A172 (cell line): ENCODE data around the gene C3orf20. TPM values are rescaled to one million over a fixed set of nuclear protein-coding genes. Genes with fewer than 3 reads are reported as not detected.
"Not testable (repeated sequence)": the region's sequence is repeated elsewhere in the genome, so short reads cannot be mapped to it uniquely, and the experiment has no call there.

Experiments used
- DNase-seq: peaks from one replicate; pipeline ENCODE4 v3.0.0-alpha.2; 2015; ENCODE audit warnings: low spot score
- total RNA-seq: library from RNA; depleted of rRNA; stranded (reverse); fragments of >200 nt; shearing (Covaris generic); gene quantifications from 2 replicates; pipeline ENCODE4 v1.2.3, GENCODE V29; 2014

The C3orf20 gene
- total RNA-seq, 1 experiment from 2014 or later, result not detected

DNA sequence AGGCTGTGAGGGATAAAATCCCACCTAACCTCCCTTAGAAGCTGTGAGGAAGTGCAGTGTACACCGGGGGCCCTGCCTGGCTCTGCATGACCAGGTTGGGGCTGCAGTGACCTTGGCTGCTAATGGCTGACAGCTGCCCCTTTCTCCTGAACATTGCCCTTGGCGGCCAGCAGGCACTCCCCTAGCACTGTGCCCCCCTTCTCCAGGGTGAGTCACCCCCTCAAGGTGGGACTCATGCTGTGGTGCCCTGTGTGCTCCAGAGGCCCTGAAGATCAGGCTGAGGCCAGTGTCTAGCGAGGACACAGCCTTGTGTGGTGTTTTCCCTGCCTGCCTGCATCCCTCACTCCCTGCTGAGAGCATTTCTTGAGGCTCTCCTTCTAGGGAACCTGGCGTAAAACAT, 122.8 kb downstream of the C3orf20 start:
- DNase-seq, result no peak

DNA sequence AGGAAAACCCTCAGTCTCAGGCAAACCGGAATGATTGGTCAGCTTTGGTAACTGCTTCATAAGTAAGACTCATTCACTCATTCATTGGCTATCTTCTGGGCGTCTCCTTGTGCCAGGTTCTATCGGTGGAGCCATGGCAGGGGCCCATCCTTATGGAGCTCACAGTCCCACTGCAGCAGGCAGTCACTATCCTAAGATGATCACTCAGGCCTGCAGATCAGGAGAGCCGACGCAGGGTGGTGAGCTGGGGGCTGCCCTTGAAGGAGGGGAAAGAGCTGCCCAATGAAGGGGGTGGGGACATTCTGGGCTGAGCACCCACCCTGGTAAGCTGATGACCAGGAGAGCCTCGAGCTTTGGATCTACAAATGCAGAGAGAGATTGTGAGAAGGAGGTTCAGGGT, 123.3 kb downstream of the C3orf20 start:
- no peak for DNase-seq

DNA sequence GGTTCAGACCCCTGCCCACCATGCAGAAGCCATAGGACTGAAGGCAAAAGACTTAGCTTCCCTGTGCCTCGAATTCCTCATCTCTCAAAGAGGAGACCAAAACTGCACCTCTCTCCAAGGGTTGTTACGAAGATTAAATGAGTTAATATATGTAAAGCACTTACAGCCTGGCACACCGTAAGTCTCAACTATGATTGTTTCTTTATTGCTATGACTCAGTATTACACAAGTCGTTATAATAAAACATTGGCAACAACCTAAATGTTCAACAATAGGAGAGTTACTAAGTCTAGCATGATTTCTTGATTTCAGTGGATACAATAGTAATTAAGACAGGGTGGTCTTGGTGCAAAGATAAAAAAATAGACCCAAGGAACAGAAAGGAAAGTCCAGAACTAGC, 124.2 kb downstream of the C3orf20 start:
- DNase-seq, result no peak

- DNase-seq, result no peak
Measured at GRCh38 chr3:14801031-14801430, 126.1 kb downstream of the C3orf20 start.

GRCh38 chr3:14801668-14802380, 126.9 kb downstream of the C3orf20 start:
- no peak for DNase-seq

GRCh38 chr3:14802381-14802731, 127.4 kb downstream of the C3orf20 start:
- no peak for DNase-seq

DNA sequence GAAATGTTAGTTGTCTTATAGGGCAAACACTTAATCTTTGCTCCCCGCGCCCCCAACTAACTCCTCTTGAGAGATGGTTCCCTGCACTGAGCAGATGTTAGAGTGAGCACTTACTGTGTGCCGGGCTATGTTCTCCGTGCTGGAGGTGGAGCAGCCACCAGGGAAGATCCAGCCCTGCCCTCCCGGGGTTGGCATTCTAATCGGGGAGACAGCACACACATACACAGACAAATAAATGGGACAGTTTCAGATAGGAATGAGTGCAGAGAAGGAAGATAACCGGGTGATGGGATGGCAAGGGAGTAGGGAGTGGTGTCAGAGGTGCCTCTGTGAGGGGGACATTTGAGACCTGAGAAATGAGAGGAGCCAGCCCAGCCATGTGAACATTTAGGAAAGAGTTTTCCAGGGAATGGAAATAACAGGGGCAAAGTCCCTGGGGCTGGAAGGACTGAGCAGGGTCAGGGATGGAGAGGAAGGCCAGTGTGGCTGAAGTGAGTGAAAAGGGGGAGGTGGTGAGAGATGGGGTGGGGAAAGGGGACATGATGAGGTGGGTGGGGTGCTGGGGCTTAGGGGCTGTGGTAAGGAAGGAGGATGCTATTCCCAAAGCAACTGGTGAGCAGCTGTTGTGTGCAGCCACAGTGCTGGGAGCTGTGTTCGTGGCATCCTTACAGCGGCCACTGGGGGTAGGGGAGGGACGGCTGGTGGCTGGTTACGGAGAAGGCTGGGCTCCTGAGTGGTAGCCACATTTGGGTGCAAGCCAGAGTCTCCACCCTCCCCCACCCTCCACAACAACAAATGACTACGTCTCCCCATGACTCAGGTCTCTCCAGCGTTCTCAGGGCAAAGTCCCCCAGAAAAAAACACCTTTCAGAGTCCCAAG, 128.4 kb downstream of the C3orf20 start:
- DNase-seq, result peak; percentile 49

DNA sequence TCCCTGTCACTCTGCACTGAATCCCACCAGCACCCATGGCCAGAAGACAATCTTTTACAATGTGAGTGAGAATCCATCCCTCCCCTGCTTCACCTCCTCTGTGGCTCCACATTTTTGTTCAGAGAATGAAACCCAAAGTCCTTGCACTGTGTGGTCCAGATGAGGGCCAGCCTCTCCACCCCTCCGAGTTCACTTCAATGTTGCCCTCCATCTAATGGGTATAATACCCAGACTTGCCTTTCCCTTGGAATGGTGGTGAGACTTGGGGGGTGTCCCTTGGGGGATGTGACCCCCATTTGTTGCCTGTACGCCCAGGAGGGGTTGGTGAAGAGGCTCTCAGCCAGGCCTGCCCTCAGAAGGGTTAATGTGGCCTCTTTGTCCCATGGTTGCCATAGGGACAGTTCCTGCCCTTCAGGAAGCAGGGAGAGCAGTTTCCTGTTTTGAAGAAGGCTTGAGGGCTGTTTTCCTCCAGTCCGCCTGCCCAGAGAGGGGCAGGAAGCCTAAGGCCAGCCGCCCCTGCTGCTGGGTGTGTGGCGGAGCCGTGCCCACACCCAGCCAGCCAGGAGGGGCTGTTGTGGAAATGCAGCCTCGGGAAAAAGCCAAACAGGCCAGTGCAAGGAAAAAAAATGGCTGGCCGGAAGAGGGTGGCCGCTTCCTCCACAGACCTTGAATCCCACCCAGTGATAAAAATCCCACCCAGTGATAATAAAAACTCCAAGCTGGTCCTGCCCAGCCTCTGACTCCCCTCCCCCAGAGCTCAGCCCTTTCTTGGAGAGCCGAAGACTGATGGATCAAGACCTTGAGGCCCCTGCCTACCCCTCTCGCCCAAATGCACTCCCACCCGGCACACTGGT, 129.3 kb downstream of the C3orf20 start:
- no peak for DNase-seq

GRCh38 chr3:14804835-14805780, 130.2 kb downstream of the C3orf20 start:
- peak; percentile 53 for DNase-seq

- DNase-seq, result no peak
Measured at GRCh38 chr3:14805961-14806537, 131.1 kb downstream of the C3orf20 start.

DNA sequence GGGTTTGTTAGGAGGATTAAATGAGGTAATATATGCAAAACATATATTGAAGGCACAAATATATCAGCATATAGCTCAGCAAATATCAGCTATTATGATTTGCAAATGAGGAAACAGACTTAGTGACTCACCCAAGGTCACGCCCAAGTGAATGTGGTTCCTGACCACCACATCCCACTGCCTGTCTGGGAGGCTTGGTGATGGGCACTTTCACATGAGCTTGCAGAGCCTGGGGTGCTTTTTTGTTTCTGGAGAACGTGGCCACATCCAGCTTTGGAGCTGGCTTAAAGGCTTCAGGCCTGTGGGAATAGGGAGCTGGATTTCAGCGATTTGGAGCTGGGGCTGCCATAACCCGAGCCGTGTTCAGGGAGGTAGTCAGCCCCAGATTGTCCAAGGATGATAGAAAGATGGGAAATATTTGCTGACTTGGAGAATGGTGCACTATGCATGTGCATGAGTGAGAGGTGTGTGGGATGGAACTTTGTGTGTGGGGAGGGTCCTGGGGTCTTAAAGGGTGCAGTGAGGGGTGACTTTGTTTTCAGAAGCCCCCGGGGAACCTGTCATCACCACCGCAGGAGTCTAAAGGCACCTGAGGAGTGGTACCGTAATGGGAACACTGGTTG, 131.8 kb downstream of the C3orf20 start:
- peak; percentile 65 for DNase-seq

DNA sequence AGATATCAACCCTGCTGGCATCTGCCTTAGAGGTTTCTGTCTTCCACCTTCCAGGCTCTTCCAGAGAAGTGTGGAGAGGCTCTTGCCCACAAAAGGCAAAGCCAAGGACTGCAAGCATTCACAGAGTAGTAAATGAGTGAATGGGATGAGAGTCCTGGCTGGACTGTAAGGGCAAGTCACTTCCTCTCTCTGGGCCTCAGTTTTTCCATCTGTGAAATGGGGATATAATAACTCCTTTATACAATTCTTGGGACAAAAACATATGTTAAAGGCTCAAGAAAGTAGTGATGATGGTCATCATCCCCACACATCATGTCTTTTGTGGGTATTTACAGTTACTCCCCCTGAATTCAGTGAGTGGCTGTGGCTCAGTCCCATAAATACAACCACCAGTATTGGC, 133.1 kb downstream of the C3orf20 start:
- no peak for DNase-seq

DNA sequence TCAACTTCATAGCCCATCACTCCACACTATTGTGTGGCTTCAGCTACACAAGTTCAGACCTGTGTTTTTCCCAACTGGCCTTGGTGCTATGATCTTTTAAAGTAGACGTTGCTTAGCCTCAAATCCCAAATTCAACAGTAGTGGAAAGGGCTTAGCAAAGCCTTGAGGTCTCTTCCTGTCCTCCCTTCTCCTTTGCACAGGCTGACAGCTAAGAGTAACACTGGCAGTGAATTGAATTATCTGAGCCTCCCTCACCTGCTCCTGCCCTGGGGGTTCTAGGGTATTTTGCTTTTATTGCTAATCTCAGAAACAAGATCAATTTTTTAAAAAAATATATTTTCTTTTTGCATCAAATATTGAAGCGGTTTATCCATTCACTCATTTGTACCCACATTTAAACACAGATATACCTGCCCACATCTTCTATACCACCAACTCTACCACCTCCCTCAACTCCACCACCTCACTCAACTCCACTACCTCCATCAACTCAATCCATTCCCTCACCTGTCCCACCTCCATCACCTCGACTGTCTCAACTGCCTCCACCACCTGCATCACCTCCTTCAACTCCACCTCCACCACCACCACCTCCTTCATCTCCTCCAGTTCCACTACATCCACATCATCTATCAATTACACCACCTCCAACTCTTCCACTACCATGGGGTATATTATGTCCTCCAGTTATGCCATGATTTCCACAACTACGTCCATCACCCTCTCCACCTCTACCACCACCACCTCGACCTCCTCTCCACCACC, 133.7 kb downstream of the C3orf20 start:
- no peak for DNase-seq

DNA sequence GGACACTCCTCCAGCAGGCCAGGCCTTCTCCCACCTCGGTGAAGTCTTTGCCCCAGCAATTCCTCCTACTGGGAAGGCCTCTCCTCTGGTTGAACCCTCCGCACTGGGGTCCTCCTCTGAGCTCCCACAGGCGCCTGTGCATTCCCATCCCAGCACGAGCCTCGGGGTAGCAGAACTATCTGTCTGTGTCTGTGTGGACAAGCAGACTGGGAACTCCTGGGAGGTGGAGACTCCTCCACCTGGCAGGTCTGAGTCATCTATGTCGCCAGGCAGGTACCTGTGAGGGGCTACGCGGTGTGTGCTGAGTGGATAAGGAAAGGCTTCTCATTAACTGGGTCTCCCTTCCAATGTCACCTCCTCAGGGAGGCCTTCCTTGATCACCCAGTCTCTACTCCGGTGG, 134.7 kb downstream of the C3orf20 start:
- DNase-seq, result not testable (repeated sequence)

GRCh38 chr3:14810070-14810791, 135.3 kb downstream of the C3orf20 start:
- no peak for DNase-seq

DNA sequence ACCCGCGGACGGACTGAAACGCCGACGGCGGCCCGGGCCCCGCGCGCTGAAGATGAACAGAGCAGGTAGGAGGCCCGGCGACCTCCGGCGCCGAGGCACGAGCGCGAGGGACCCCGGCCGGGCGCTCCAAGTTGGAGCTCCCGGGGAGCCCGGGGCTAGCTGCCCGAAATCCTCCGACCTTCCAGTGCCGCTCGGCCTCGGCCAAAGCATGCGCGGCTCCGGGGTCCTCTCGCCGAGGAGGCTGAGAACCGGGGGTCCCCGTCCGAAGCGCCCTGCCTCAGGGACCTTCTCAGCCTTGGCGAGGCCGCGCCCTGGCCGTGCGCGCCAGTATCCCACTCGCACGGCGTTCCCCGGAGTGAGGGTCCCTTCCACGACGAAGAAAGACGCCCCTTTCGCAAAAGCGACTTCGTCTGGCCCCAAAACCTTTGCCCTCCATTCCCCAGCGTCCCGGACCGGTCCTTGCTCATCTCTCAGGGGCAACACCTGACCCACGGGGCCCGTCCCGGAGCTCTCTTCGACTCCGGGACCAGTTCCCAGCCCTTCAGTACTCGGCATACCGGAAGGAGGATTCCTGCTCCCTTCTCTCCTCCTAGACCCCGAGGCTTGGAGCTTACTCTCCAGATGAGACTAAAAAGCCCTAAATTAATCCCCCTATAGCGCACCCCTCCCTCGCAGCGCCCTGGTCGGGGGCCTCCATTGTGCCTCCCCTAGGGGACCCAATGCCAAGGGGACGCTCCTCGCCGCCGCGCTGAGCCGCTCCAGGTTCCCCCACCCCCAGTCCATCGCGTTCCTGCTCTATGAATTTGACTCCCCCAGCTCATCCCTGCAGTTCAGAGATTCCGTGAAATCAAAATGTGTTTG, 136.1 kb downstream of the C3orf20 start:
- no peak for DNase-seq

DNA sequence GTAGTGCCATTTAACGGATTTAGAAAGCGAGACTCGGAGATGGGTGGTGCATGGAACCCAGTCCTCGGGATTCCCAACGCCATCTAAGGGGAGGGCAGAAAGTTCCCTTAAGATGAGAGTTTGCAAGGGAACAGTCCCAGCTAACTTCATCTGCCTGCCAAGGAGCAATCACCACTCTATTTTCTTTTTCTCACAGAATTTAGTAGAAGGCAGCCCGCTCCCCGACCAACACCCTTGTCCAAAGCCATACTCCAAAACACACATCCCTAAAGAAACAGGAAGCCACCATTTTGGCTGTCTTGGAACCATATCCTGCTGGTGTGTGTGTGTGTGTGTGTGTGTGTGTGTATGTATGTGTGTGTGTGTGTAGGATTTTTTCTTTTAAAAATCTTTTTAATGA, 136.7 kb downstream of the C3orf20 start:
- no peak for DNase-seq
